GM11168 (cell line): ENCODE data around the gene SIGLEC1.

Source experiments
- in situ Hi-C: fragments of 300-500 bp; cut with MboI; formaldehyde crosslinking; loops from one replicate; pipeline ENCODE4 v1.12.0; 2022; ENCODE audit warnings: low sequenced_read_pairs; ENCODE audit not compliant: unreplicated experiment

The SIGLEC1 gene

GRCh38 chr20:3712279-3712873 is at the start of gene SIGLEC1:
SIGLEC1 (minus strand) TSS chr20:3712600; CDS start chr20:3707128, 5,472 bp downstream.
- in situ Hi-C loops, result loop anchor here (10.0 kb wide), 1 partner anchor 1012 kb away; the partner anchor contains the start of gene PRND

DNA sequence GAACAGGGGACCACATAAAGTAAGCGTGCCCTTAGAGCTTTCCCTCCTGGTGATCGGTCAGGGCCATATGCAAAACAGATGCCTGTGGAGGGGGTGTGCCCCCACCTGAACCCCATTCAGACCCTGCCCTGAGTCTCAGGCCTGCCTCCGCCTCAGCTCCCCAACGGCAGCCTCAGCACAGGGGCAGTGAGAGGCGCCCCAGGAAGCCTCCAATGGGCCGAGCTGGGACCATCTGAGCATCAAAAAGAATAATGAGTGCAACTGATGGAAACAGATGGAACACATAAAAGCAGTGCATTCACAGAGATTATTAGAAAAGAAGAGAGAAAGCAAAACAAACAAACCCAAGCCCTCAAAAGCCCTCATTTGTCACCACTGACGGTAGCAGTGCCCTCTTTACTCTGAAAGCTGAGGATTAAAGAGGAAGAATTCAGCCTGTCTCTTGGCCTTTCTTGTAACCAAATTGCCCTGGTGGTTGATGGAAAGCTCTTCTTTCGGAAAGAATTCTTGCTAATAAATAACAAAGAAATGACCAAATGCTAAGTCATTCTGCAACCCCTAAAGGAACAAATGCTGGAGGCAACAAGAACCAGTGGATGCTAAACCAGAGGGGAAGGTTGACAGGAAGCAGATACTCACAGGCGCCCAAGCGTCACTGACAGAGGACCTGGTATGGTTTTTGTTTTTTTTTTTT is 48.4 kb upstream of the SIGLEC1 start:
- in situ Hi-C loops, result no loop called here

DNA sequence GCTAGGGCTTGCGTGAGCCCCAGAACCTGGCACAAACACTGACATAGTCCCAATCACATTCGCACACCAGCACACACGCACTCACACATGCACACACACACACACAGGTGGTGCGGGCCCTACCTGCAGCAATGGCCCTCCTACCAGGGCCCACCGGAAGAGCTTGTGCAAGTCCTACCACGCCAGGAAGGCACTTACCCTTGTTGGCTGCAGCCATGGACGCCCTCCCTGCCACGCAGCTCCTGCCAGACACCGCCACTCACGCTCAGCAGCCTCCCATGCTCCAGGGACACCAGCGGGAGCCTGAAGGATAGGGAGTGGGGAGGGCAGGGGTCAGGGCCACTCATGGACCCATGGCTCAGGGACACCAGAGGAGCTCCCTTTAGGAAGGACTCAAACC is 47.5 kb upstream of the SIGLEC1 start:
- in situ Hi-C loops, result no loop called here

GRCh38 chr20:3759316-3759823 is 47.0 kb upstream of the SIGLEC1 start:
- in situ Hi-C loops, result no loop called here

DNA sequence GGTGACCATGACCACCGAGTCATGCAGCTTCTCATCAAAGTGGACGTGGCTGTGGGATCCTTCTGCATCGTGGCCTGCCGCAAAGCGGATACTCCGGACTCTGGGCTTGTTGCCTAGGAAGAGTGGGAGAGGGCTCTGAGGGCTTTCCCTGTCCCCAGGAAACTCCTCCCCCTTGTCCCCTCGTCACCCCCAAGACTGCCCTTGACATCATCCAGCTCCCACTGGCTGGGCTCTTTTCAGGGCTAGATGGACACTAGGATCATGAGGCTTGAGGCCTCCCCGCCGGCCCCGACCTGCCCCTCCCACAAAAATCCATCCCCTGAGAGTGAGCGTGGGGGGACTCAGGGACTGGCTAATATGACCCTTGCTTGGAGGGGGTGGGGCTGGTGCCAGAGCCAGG is 46.2 kb upstream of the SIGLEC1 start:
- in situ Hi-C loops, result no loop called here

GRCh38 chr20:3757268-3757667 is 44.9 kb upstream of the SIGLEC1 start:
- in situ Hi-C loops, result no loop called here

- in situ Hi-C loops, result no loop called here
These were observed 43.5 kb upstream of the SIGLEC1 start for GRCh38 chr20:3755814-3756480.

GRCh38 chr20:3755269-3755668 is 42.9 kb upstream of the SIGLEC1 start:
- in situ Hi-C loops, result no loop called here

DNA sequence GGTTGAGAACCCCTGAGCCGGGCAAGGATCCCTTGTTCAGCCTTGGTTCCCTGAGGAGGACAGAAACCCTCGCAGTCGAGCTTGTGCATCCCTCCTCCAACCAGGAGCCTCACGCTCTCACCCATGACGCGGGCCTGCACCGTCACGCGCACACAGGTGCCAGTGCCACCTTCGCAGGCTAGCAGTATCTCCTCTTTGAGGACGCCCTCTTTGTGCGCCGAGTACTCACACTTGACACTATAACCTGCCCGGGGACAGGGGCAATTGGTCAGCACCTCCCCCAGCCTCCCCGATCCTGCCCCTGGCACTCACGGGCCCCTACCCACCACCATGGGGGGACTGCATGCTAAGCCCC is 41.9 kb upstream of the SIGLEC1 start:
- in situ Hi-C loops, result no loop called here

DNA sequence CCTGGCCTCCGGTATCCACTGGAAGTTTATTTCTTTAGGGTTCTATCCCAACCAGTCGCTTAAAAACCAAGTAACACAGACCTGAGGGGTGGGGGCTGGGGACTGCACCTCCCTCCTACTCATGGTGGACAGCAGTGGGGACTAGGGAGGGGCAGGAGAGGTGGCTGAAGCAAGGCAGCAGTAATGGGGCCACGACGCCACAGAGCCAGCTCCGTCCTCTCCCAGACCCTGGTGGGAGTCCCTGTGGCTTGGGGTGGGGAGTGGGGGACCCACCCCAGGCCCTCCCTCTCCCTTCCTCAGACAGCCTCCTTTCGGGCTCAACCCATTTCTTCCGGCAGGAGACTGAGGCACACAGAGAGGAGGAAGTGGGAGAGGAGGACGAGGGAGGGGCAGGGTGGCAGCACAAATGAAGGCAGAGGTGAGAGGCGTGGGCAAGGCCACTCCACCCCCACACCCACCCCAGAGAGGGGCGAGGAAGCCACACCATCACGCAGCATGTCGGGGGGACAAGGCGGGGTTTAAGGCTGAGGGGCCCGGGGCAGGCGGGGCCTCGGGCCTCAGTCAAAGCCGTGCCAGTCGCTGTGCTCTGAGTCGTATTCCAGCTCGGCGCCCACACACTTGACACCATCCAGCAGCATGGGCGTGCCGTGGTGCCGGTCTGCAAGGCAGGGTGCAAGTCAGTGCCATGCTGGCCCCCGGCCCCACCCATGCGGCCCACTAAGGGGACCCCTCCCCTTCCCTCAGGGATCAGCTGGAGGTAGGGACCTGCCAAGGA is 41.3 kb upstream of the SIGLEC1 start:
- in situ Hi-C loops, result no loop called here

GRCh38 chr20:3753098-3753497 is 40.7 kb upstream of the SIGLEC1 start:
- in situ Hi-C loops, result no loop called here

GRCh38 chr20:3752386-3752759 is 40.0 kb upstream of the SIGLEC1 start:
- in situ Hi-C loops, result no loop called here

DNA sequence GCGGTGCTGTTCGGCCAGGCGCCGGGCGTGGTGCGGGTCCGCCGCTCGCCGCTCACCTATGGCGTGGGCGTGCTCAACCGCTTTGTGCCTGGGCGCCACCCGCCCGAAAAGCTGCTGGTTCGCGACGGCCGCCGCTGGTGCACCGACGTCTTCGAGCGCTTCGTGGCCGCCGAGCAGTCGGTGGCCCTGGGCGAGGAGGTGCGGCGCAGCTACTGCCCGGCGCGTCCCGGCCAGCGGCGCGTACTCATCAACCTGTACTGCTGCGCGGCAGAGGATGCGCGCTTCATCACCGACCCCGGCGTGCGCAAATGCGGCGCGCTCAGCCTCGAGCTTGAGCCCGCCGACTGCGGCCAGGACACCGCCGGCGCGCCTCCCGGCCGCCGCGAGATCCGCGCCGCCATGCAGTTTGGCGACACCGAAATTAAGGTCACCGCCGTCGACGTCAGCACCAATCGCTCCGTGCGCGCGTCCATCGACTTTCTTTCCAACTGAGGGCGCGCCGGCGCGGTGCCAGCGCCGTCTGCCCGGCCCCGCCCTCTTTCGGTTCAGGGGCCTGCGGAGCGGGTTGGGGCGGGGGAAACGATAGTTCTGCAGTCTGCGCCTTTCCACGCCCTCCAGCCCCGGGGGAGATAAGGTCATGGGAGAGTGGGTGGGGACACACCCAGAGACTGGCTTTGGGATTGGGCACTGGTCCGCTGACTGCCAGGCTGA is 39.4 kb upstream of the SIGLEC1 start:
- in situ Hi-C loops, result no loop called here

DNA sequence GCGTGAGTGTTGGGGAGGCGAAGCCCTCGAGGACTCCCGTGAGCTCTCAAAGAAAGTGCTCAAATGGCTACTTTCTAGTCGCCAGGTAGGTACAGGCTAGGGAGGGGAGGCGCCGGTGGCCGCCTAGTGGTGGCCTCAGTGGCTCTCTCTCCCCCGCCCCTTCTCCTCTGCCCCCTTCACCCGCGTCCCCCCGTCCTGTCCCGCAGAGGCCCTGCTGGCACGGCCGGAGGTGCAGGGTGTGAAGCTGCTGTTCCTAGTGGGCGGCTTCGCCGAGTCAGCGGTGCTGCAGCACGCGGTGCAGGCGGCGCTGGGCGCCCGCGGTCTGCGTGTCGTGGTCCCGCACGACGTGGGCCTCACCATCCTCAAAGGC is 38.9 kb upstream of the SIGLEC1 start:
- in situ Hi-C loops, result no loop called here

GRCh38 chr20:3749689-3750531 is 37.5 kb upstream of the SIGLEC1 start:
- in situ Hi-C loops, result no loop called here

DNA sequence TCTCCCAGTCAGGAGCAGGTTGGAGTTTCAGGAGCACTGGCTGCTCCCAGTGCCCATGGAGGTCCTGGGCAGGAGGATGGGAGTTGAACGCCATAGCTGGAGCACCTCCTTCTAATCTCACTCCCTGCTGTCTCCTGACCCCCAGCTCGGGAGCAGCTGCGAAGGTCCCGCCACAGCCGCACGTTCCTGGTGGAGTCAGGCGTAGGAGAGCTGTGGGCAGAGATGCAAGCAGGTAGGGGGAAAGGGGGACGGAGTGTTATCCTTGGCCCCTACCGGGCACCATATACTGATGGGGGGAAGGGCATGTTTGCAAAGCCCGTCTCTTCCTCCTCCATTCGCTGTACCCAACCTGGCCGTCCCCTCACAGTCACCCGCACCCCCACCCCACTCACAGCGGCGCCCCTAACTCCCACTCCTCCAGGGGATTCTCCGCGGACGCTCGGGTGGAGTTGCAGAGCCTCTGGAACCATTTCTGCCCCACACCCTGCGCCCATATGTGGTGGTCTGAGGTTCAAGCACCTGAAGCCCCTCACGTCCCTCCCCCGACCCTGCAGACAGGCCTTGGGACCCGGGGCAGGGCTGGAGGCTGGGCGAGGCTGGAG is 36.8 kb upstream of the SIGLEC1 start:
- in situ Hi-C loops, result no loop called here

- in situ Hi-C loops, result no loop called here
These were observed 35.7 kb upstream of the SIGLEC1 start for GRCh38 chr20:3748073-3748472.

DNA sequence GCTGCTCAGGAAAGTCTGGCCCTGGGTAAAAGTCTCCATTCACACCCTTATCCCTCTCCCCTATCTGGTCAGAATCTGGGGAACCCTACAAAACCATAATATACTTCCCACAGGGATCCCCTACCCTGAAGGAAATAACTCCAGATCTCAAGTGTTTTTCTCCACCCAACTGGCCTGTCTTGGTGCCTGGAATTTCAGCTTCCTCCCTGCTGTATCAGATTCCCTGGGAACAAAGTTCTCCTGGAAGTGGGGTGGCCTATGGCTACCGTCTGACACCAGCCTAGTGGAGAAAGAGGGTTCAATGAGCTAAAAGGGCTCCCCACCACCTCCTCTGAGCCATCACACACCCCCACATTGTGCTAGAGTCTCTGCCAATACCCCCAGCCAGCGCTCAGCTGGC is 35.1 kb upstream of the SIGLEC1 start:
- in situ Hi-C loops, result no loop called here

DNA sequence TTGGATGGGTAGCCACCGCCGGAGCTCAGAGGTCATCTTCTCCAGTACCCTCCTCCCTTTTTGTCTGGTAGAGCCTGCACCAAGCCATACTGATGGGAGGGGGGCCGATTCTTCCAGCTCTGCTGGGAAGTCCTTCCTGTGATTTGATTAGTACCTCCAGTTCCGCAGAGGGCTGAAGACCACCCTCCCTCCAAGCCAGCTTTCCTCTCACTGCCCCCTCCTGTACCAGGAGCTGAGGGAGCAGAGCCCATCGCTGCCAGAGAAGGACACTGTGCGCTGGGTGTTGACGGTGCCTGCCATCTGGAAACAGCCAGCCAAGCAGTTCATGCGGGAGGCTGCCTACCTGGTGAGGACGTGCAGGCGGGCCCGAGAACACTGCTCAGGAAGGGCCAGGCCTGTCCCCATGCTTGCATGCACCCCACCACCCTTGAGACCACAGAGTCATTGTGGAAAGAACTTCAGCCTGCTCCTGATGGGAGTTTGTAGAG is 33.3 kb upstream of the SIGLEC1 start:
- in situ Hi-C loops, result no loop called here
